Activated naive CD4-positive, alpha-beta T cell treated with anti-CD3 and anti-CD28 coated beads, Interleukin-2, amount 10 ng/mL, durations not matched to agents 7 days and 5 days (primary cell): ENCODE measurements around the gene AHNAK2.

Experiments
- CTCF ChIA-PET: fragments of 350-600 bp; sonication (Branson Sonifier 250); formaldehyde crosslinking; loops from one replicate; lab custom pipeline; 2021; ENCODE audit warnings: antibody characterized with exemption; lab: Charles Lee
- DNase-seq: peaks from one replicate; pipeline ENCODE4 v3.0.0-alpha.2; 2020
- H3K27ac Mint-ChIP-seq: one replicate; pipeline ENCODE4 v1.8.0; 2021; ENCODE audit warnings: mild to moderate bottlenecking, moderate library complexity, mixed read lengths
- H3K27me3 Mint-ChIP-seq: one replicate; pipeline ENCODE4 v1.8.0; 2021; ENCODE audit warnings: mild to moderate bottlenecking, mixed read lengths
- H3K36me3 Mint-ChIP-seq: one replicate; pipeline ENCODE4 v1.8.0; 2021; ENCODE audit warnings: mixed read lengths
- H3K4me1 Mint-ChIP-seq: one replicate; pipeline ENCODE4 v1.8.0; 2021; ENCODE audit warnings: mixed read lengths
- H3K4me3 Mint-ChIP-seq: one replicate; pipeline ENCODE4 v1.8.0; 2021; ENCODE audit warnings: mild to moderate bottlenecking, moderate library complexity, mixed read lengths
- H3K9me3 Mint-ChIP-seq: one replicate; pipeline ENCODE4 v1.8.0; 2021; ENCODE audit warnings: mixed read lengths

Gene AHNAK2

GRCh38 chr14:104970231-104971068 lies 7.7 kb downstream of the AHNAK2 start:
- DNase-seq: no peak
- no peaks in the 10 kb centered on the region for H3K9me3 Mint-ChIP-seq
- no peaks in the 10 kb centered on the region for H3K4me1 Mint-ChIP-seq
- H3K27ac Mint-ChIP-seq: no peak overlapping the region
- no peaks in the 10 kb centered on the region for H3K36me3 Mint-ChIP-seq
- H3K27me3 Mint-ChIP-seq: peaks cover 59% of the 10 kb centered on the region
- no peak overlapping the region for H3K4me3 Mint-ChIP-seq
- CTCF ChIA-PET: interaction anchor here (10.7 kb wide), 1 partner anchor 75 kb away, joined by 122 read pairs; no protein-coding TSS in a partner anchor

- CTCF ChIA-PET: interaction anchor here (10.7 kb wide), 1 partner anchor 75 kb away, joined by 122 read pairs; no protein-coding TSS in a partner anchor
Measured at GRCh38 chr14:104969741-104970230, 8.4 kb downstream of the AHNAK2 start.

GRCh38 chr14:104968541-104969401 lies 9.4 kb downstream of the AHNAK2 start:
- Mint-ChIP-seq H3K27me3 (peaks cover 52% of the 10 kb centered on the region), H3K9me3 (no peaks in the 10 kb centered on the region), H3K4me1 (no peaks in the 10 kb centered on the region), H3K36me3 (no peaks in the 10 kb centered on the region), H3K4me3 (no peak overlapping the region), H3K27ac (no peak overlapping the region)
- CTCF ChIA-PET: interaction anchor here (1.0 to 10.7 kb wide), 2 partner anchors 72 to 76 kb away, joined by 3 to 122 read pairs; no protein-coding TSS in a partner anchor
- DNase-seq: no peak

More at GRCh38 chr14:104969741-104970230, 8.4 kb downstream of the AHNAK2 start:
- H3K9me3 Mint-ChIP-seq: no peaks in the 10 kb centered on the region
- no peaks in the 10 kb centered on the region for H3K36me3 Mint-ChIP-seq
- H3K4me3 Mint-ChIP-seq: no peak overlapping the region
- DNase-seq: no peak
- peaks cover 60% of the 10 kb centered on the region for H3K27me3 Mint-ChIP-seq
- H3K27ac Mint-ChIP-seq: no peak overlapping the region
- H3K4me1 Mint-ChIP-seq: no peaks in the 10 kb centered on the region

GRCh38 chr14:104968153-104968527 lies 10.0 kb downstream of the AHNAK2 start:
- Mint-ChIP-seq H3K36me3 (no peaks in the 10 kb centered on the region), H3K9me3 (no peaks in the 10 kb centered on the region), H3K27me3 (peaks cover 52% of the 10 kb centered on the region), H3K4me3 (no peak overlapping the region), H3K27ac (no peak overlapping the region), H3K4me1 (no peaks in the 10 kb centered on the region)
- DNase-seq: no peak
- CTCF ChIA-PET: interaction anchor here (1.0 to 10.7 kb wide), 2 partner anchors 72 to 77 kb away, joined by 3 to 122 read pairs; no protein-coding TSS in a partner anchor

GRCh38 chr14:104967386-104968152 lies 10.6 kb downstream of the AHNAK2 start:
- no peak overlapping the region for H3K4me3 Mint-ChIP-seq
- DNase-seq: no peak
- CTCF ChIA-PET: interaction anchor here (1.0 to 10.7 kb wide), 2 partner anchors 71 to 77 kb away, joined by 3 to 122 read pairs; no protein-coding TSS in a partner anchor
- H3K27me3 Mint-ChIP-seq: peaks cover 52% of the 10 kb centered on the region
- H3K27ac Mint-ChIP-seq: no peak overlapping the region
- no peaks in the 10 kb centered on the region for H3K9me3 Mint-ChIP-seq
- H3K4me1 Mint-ChIP-seq: no peaks in the 10 kb centered on the region
- no peaks in the 10 kb centered on the region for H3K36me3 Mint-ChIP-seq

- CTCF ChIA-PET: interaction anchor here (10.7 kb wide), 1 partner anchor 78 kb away, joined by 122 read pairs; no protein-coding TSS in a partner anchor
- no peak overlapping the region for H3K27ac Mint-ChIP-seq
- no peak overlapping the region for H3K4me3 Mint-ChIP-seq
- no peak for DNase-seq
- H3K4me1 Mint-ChIP-seq: no peaks in the 10 kb centered on the region
- H3K27me3 Mint-ChIP-seq: peaks cover 58% of the 10 kb centered on the region
- no peaks in the 10 kb centered on the region for H3K9me3 Mint-ChIP-seq
- no peaks in the 10 kb centered on the region for H3K36me3 Mint-ChIP-seq
Measured at GRCh38 chr14:104966981-104967385, 11.2 kb downstream of the AHNAK2 start.

GRCh38 chr14:104966261-104966865 lies 11.8 kb downstream of the AHNAK2 start:
- Mint-ChIP-seq H3K4me3 (no peak overlapping the region), H3K27ac (no peak overlapping the region), H3K27me3 (peaks cover 58% of the 10 kb centered on the region), H3K36me3 (no peaks in the 10 kb centered on the region), H3K9me3 (no peaks in the 10 kb centered on the region), H3K4me1 (no peaks in the 10 kb centered on the region)
- DNase-seq: no peak
- CTCF ChIA-PET: no interaction called here

- no peak overlapping the region for H3K4me3 Mint-ChIP-seq
- H3K36me3 Mint-ChIP-seq: no peaks in the 10 kb centered on the region
- no peak overlapping the region for H3K27ac Mint-ChIP-seq
- no peak for DNase-seq
- H3K4me1 Mint-ChIP-seq: no peaks in the 10 kb centered on the region
- CTCF ChIA-PET: interaction anchor here (1.0 to 1.7 kb wide), 2 partner anchors 9 to 80 kb away, joined by 3 to 7 read pairs; no protein-coding TSS in a partner anchor
- no peaks in the 10 kb centered on the region for H3K9me3 Mint-ChIP-seq
- peaks cover 58% of the 10 kb centered on the region for H3K27me3 Mint-ChIP-seq
Measured at GRCh38 chr14:104965561-104966231, 12.5 kb downstream of the AHNAK2 start.

- H3K4me3 Mint-ChIP-seq: no peak overlapping the region
- H3K9me3 Mint-ChIP-seq: no peaks in the 10 kb centered on the region
- H3K36me3 Mint-ChIP-seq: no peaks in the 10 kb centered on the region
- peaks cover 53% of the 10 kb centered on the region for H3K27me3 Mint-ChIP-seq
- no peak overlapping the region for H3K27ac Mint-ChIP-seq
- CTCF ChIA-PET: interaction anchor here (0.7 to 1.7 kb wide), 2 partner anchors 10 to 27 kb away, joined by 3 to 7 read pairs; no protein-coding TSS in a partner anchor
- H3K4me1 Mint-ChIP-seq: no peaks in the 10 kb centered on the region
- DNase-seq: no peak
Measured at GRCh38 chr14:104964546-104964945, 13.6 kb downstream of the AHNAK2 start.

GRCh38 chr14:104957146-104958113 lies 20.7 kb downstream of the AHNAK2 start:
- Mint-ChIP-seq H3K4me3 (no peak overlapping the region), H3K4me1 (no peaks in the 10 kb centered on the region), H3K27me3 (peaks cover 29% of the 10 kb centered on the region), H3K27ac (no peak overlapping the region), H3K36me3 (no peaks in the 10 kb centered on the region), H3K9me3 (no peaks in the 10 kb centered on the region)
- CTCF ChIA-PET: no interaction called here
- DNase-seq: no peak

GRCh38 chr14:104956290-104956890 lies 21.8 kb downstream of the AHNAK2 start:
- DNase-seq: no peak
- Mint-ChIP-seq H3K4me1 (no peaks in the 10 kb centered on the region), H3K4me3 (no peak overlapping the region), H3K27me3 (peaks cover 24% of the 10 kb centered on the region), H3K27ac (no peak overlapping the region), H3K36me3 (no peaks in the 10 kb centered on the region), H3K9me3 (no peaks in the 10 kb centered on the region)
- CTCF ChIA-PET: no interaction called here
